GM12878 (cell line): Measurements from ENCODE around the gene SLC22A4. TPM values are rescaled to one million over a fixed set of nuclear protein-coding genes. Genes with fewer than 3 reads are reported as not detected.

ENCODE experiments used
- CREB1 ChIP-seq: IDR thresholded peaks from 2 replicates; pipeline ENCODE4 v1.6.1; 2012; ENCODE audit warnings: low read depth, mild to moderate bottlenecking, inconsistent platforms
- GATAD2B ChIP-seq: fragments of 450-650 bp; conservative IDR thresholded peaks from 2 replicates; pipeline ENCODE4 v1.6.1; 2017; ENCODE audit warnings: low read depth, mild to moderate bottlenecking, moderate library complexity
- IKZF2 ChIP-seq, 2 experiments: fragments of 450-650 bp; IDR thresholded peaks; 2 replicates each; pipeline ENCODE4 v1.6.1; 2017; ENCODE audit warnings: mild to moderate bottlenecking in 2 of 2, moderate library complexity in 2 of 2
- PAX5 ChIP-seq: IDR thresholded peaks from 2 replicates; pipeline ENCODE4 v1.6.1; 2011; ENCODE audit warnings: low read depth, low read length, borderline replicate concordance
- PML ChIP-seq: IDR thresholded peaks from 2 replicates; pipeline ENCODE4 v1.6.1; 2012; ENCODE audit warnings: low read length, inconsistent platforms
- SRF ChIP-seq, 2 experiments: IDR thresholded peaks; 2 replicates each; pipeline ENCODE4 v1.6.1; 2011; ENCODE audit warnings: low read depth in 2 of 2, low read length in 2 of 2, mild to moderate bottlenecking in 1 of 2, moderate library complexity in 1 of 2
- STAT3 ChIP-seq: IDR thresholded peaks from 2 replicates; pipeline ENCODE4 v1.6.1; 2011; ENCODE audit warnings: low read depth, low read length, improper control_type of control experiment
- polyA plus RNA-seq, 11 experiments: library from polyadenylated mRNA; depleted of rRNA in 4 of 11; unstranded in 6 of 11; stranded (reverse) in 5 of 11; fragments of >200 nt; fragmentation: Nextera tagmentation in 4 of 11; fragmentation: Illumina TruSeq in 1 of 11; extraction: Ambion mirVana in 4 of 11; extraction: Trizol in 1 of 11; gene quantifications; 1 replicate in 1 of 11; 2 replicates in 10 of 11; pipeline versions ENCODE4 v1.2.1 to v1.2.3, GENCODE V29; 2011 to 2016; ENCODE audit warnings: inconsistent platforms in 2 of 11, missing spikeins in 2 of 11, low read depth in 1 of 11
- total RNA-seq, 4 experiments: library from RNA; depleted of rRNA in 3 of 4; stranded (reverse); fragments of >200 nt in 3 of 4; fragmentation: Illumina TruSeq in 1 of 4; extraction: Trizol in 1 of 4; gene quantifications; 2 replicates each; pipeline versions ENCODE4 v1.2.1 to v1.2.3, GENCODE V29; 2013 to 2021
- TF ChIP-seq, protein P1 (sequence below): fragments of 450-650 bp; IDR thresholded peaks from 2 replicates; pipeline ENCODE4 v1.6.1; 2017; ENCODE audit warnings: mild to moderate bottlenecking, low read depth, inconsistent platforms; ENCODE audit not compliant: poor library complexity, severe bottlenecking
- TF ChIP-seq, protein P2 (sequence below): fragments of 450-650 bp; IDR thresholded peaks from 2 replicates; pipeline ENCODE4 v1.6.1; 2014; ENCODE audit warnings: mild to moderate bottlenecking

Gene SLC22A4
- total and polyA plus RNA-seq, 10 of the 15 experiments (the other 5 are each of a cell fraction or from before 2014, with no cell fraction given) = 0.04 to 0.61 (median 0.10) TPM; not detected in 2

GRCh38 chr5:132263548-132264261, 30.5 kb upstream of the SLC22A4 start (continued):
- TF ChIP-seq, protein P1, sequence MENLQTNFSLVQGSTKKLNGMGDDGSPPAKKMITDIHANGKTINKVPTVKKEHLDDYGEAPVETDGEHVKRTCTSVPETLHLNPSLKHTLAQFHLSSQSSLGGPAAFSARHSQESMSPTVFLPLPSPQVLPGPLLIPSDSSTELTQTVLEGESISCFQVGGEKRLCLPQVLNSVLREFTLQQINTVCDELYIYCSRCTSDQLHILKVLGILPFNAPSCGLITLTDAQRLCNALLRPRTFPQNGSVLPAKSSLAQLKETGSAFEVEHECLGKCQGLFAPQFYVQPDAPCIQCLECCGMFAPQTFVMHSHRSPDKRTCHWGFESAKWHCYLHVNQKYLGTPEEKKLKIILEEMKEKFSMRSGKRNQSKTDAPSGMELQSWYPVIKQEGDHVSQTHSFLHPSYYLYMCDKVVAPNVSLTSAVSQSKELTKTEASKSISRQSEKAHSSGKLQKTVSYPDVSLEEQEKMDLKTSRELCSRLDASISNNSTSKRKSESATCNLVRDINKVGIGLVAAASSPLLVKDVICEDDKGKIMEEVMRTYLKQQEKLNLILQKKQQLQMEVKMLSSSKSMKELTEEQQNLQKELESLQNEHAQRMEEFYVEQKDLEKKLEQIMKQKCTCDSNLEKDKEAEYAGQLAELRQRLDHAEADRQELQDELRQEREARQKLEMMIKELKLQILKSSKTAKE = no peak
- TF ChIP-seq IKZF2 (IDR thresholded peaks at IDR 0.05) = no peak; a peak in 1 of 4 replicates
- TF ChIP-seq SRF (IDR thresholded peaks at IDR 0.05; ENCODE audit: low read depth in 2 of 2, low read length in 2 of 2) = no peak
- no peak for TF ChIP-seq STAT3
- TF ChIP-seq PAX5 = no peak
- TF ChIP-seq CREB1 = no peak
- TF ChIP-seq, protein P2, sequence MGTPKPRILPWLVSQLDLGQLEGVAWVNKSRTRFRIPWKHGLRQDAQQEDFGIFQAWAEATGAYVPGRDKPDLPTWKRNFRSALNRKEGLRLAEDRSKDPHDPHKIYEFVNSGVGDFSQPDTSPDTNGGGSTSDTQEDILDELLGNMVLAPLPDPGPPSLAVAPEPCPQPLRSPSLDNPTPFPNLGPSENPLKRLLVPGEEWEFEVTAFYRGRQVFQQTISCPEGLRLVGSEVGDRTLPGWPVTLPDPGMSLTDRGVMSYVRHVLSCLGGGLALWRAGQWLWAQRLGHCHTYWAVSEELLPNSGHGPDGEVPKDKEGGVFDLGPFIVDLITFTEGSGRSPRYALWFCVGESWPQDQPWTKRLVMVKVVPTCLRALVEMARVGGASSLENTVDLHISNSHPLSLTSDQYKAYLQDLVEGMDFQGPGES = no peak
- no peak for TF ChIP-seq PML
- TF ChIP-seq GATAD2B = no peak
